Mucosa of rectum (tissue), 2 donors: ENCODE measurements around the gene FCN1.

Source experiments
- H3K27ac ChIP-seq, 2 donors: one replicate each; pipeline ENCODE4 v1.7.0; 2013; ENCODE audit warnings: inconsistent platforms in 2 of 2, low read depth in 2 of 2, low read length in 2 of 2
- H3K27me3 ChIP-seq, 2 donors: one replicate each; pipeline ENCODE4 v1.7.0; 2013; ENCODE audit warnings: low read length in 2 of 2; ENCODE audit not compliant: control insufficient read depth in 2 of 2, insufficient read depth in 2 of 2
- H3K36me3 ChIP-seq, 2 donors: one replicate each; pipeline ENCODE4 v1.7.0; 2013; ENCODE audit warnings: low read length in 2 of 2; ENCODE audit not compliant: control insufficient read depth in 2 of 2, insufficient read depth in 2 of 2
- H3K4me1 ChIP-seq, 2 donors: one replicate each; pipeline ENCODE4 v1.7.0; 2013; ENCODE audit warnings: low read length in 2 of 2, mild to moderate bottlenecking in 1 of 2; ENCODE audit not compliant: control insufficient read depth in 2 of 2, insufficient read depth in 2 of 2
- H3K4me3 ChIP-seq, 2 donors: one replicate each; pipeline ENCODE4 v1.7.0; 2013; ENCODE audit warnings: low read length in 2 of 2
- H3K9ac ChIP-seq, 2 donors: one replicate each; pipeline ENCODE4 v1.7.0; 2013; ENCODE audit warnings: low read length in 2 of 2, low read depth in 1 of 2, mild to moderate bottlenecking in 1 of 2
- H3K9me3 ChIP-seq, 2 donors: one replicate each; pipeline ENCODE4 v1.7.0; 2013; ENCODE audit warnings: low read length in 2 of 2; ENCODE audit not compliant: control insufficient read depth in 2 of 2
- donor health status: healthy.
- donor health status: Normal muscosa, but diverticular disease.

The FCN1 gene

GRCh38 chr9:134937164-134937555 lies 19.4 kb upstream of the FCN1 start:
- peaks cover 0 to 2% of the 10 kb centered on the region in 2 donors for H3K27me3 ChIP-seq
- no peak overlapping the region for H3K27ac ChIP-seq
- no peak overlapping the region for H3K9ac ChIP-seq
- no peak overlapping the region for H3K4me3 ChIP-seq
- H3K36me3 ChIP-seq: no peaks in the 10 kb centered on the region
- no peaks in the 10 kb centered on the region for H3K9me3 ChIP-seq
- peaks cover 0 to 3% of the 10 kb centered on the region in 2 donors for H3K4me1 ChIP-seq

GRCh38 chr9:134936346-134937163 lies 18.8 kb upstream of the FCN1 start:
- Histone ChIP-seq H3K9me3 (no peaks in the 10 kb centered on the region), H3K36me3 (no peaks in the 10 kb centered on the region), H3K27me3 (peaks cover 0 to 4% of the 10 kb centered on the region in 2 donors), H3K4me1 (peaks cover 0 to 3% of the 10 kb centered on the region in 2 donors), H3K27ac (no peak overlapping the region), H3K4me3 (peak overlapping the region in 1 of 2 donors; percentile 26), H3K9ac (no peak overlapping the region)

GRCh38 chr9:134935701-134936345 lies 18.1 kb upstream of the FCN1 start:
- H3K36me3 ChIP-seq: no peaks in the 10 kb centered on the region
- no peaks in the 10 kb centered on the region for H3K9me3 ChIP-seq
- peaks cover 0 to 3% of the 10 kb centered on the region in 2 donors for H3K4me1 ChIP-seq
- H3K4me3 ChIP-seq: no peak overlapping the region
- no peak overlapping the region for H3K9ac ChIP-seq
- H3K27ac ChIP-seq: no peak overlapping the region
- peaks cover 0 to 4% of the 10 kb centered on the region in 2 donors for H3K27me3 ChIP-seq

GRCh38 chr9:134935056-134935640 lies 17.4 kb upstream of the FCN1 start:
- Histone ChIP-seq H3K36me3 (no peaks in the 10 kb centered on the region), H3K9ac (no peak overlapping the region), H3K4me1 (peaks cover 0 to 3% of the 10 kb centered on the region in 2 donors), H3K27ac (no peak overlapping the region), H3K4me3 (no peak overlapping the region), H3K9me3 (no peaks in the 10 kb centered on the region), H3K27me3 (peaks cover 0 to 4% of the 10 kb centered on the region in 2 donors)

GRCh38 chr9:134933076-134933659 lies 15.5 kb upstream of the FCN1 start:
- peaks cover 0 to 4% of the 10 kb centered on the region in 2 donors for H3K27me3 ChIP-seq
- no peak overlapping the region for H3K4me3 ChIP-seq
- peaks cover 0 to 3% of the 10 kb centered on the region in 2 donors for H3K4me1 ChIP-seq
- no peaks in the 10 kb centered on the region for H3K36me3 ChIP-seq
- no peak overlapping the region for H3K27ac ChIP-seq
- no peak overlapping the region for H3K9ac ChIP-seq
- no peaks in the 10 kb centered on the region for H3K9me3 ChIP-seq

- H3K9ac ChIP-seq: no peak overlapping the region
- no peaks in the 10 kb centered on the region for H3K9me3 ChIP-seq
- peaks cover 0 to 4% of the 10 kb centered on the region in 2 donors for H3K27me3 ChIP-seq
- no peak overlapping the region for H3K27ac ChIP-seq
- H3K36me3 ChIP-seq: no peaks in the 10 kb centered on the region
- peaks cover 0 to 3% of the 10 kb centered on the region in 2 donors for H3K4me1 ChIP-seq
- H3K4me3 ChIP-seq: no peak overlapping the region
These were observed 14.9 kb upstream of the FCN1 start for GRCh38 chr9:134932606-134933005.

GRCh38 chr9:134932171-134932570 lies 14.5 kb upstream of the FCN1 start:
- H3K27me3 ChIP-seq: peaks cover 0 to 4% of the 10 kb centered on the region in 2 donors
- H3K4me3 ChIP-seq: no peak overlapping the region
- no peak overlapping the region for H3K27ac ChIP-seq
- no peak overlapping the region for H3K9ac ChIP-seq
- no peaks in the 10 kb centered on the region for H3K9me3 ChIP-seq
- H3K4me1 ChIP-seq: peaks cover 0 to 3% of the 10 kb centered on the region in 2 donors
- H3K36me3 ChIP-seq: no peaks in the 10 kb centered on the region

- Histone ChIP-seq H3K4me3 (no peak overlapping the region), H3K9me3 (no peaks in the 10 kb centered on the region), H3K27ac (peak overlapping the region in 1 of 2 donors; percentile 23), H3K4me1 (no peaks in the 10 kb centered on the region), H3K36me3 (no peaks in the 10 kb centered on the region), H3K27me3 (peaks cover 0 to 4% of the 10 kb centered on the region in 2 donors), H3K9ac (no peak overlapping the region)
These were observed 12.7 kb upstream of the FCN1 start for GRCh38 chr9:134930398-134930797.

GRCh38 chr9:134929193-134930158 lies 11.8 kb upstream of the FCN1 start:
- no peak overlapping the region for H3K4me3 ChIP-seq
- H3K27ac ChIP-seq: peak overlapping the region in 1 of 2 donors; percentile 23
- no peaks in the 10 kb centered on the region for H3K9me3 ChIP-seq
- peaks cover 0 to 4% of the 10 kb centered on the region in 2 donors for H3K27me3 ChIP-seq
- no peaks in the 10 kb centered on the region for H3K36me3 ChIP-seq
- no peak overlapping the region for H3K9ac ChIP-seq
- no peaks in the 10 kb centered on the region for H3K4me1 ChIP-seq
